Cardiac fibroblast (primary cell): ENCODE measurements around the gene XRCC6.
"Not testable (repeated sequence)": the region's sequence is repeated elsewhere in the genome, so short reads cannot be mapped to it uniquely, and the experiment has no call there.

Experiments used
- DNase-seq, 2 donors: peaks; one replicate each; pipeline versions ENCODE4 v3.0.0 to v3.0.0-alpha.2; 2010; ENCODE audit warnings: low read depth in 2 of 2
- H3K4me3 ChIP-seq, 2 donors: replicated peaks in 1 of 2; 1 replicate in 1 of 2; 2 replicates in 1 of 2; pipeline ENCODE4 v1.5.1; 2011; ENCODE audit warnings: low read depth in 2 of 2, low read length in 2 of 2, mild to moderate bottlenecking in 2 of 2, moderate library complexity in 1 of 2
- CTCF ChIP-seq: IDR thresholded peaks from one replicate; pipeline ENCODE4 v1.5.1; 2011; ENCODE audit warnings: low read depth, mild to moderate bottlenecking, low read length, inconsistent platforms

Gene XRCC6

GRCh38 chr22:41619979-41620588, 1.0 kb upstream of the XRCC6 start:
- no peak for TF ChIP-seq CTCF
- DNase-seq, result peak in 1 of 2 donors; percentile 19

GRCh38 chr22:41620589-41621098, 451 bp upstream of the XRCC6 start, which contains the start of gene DESI1:
DESI1 (minus strand) TSS chr22:41621043; CDS start chr22:41620839, 204 bp downstream.
- no peak for TF ChIP-seq CTCF
- DNase-seq, result peak in 1 of 2 donors; percentile 19
- H3K4me3 ChIP-seq, result peak within 1 kb of the TSS; percentile 96 to 100

More at GRCh38 chr22:41619979-41620588, 1.0 kb upstream of the XRCC6 start:
- peak overlapping the region; percentile 96 to 100 for H3K4me3 ChIP-seq

- TF ChIP-seq CTCF, result no peak
- peak overlapping the region; percentile 96 to 100 for H3K4me3 ChIP-seq
- DNase-seq, result no peak
Measured at GRCh38 chr22:41621911-41622179, 750 bp downstream of the XRCC6 start.

GRCh38 chr22:41625577-41625976, 4.5 kb downstream of the XRCC6 start:
- no peak for DNase-seq
- no peak for TF ChIP-seq CTCF

GRCh38 chr22:41631115-41631514, 10.0 kb downstream of the XRCC6 start:
- DNase-seq, H3K4me3 ChIP-seq: not testable (repeated sequence)

More at GRCh38 chr22:41625577-41625976, 4.5 kb downstream of the XRCC6 start:
- H3K4me3 ChIP-seq, result no peak overlapping the region

GRCh38 chr22:41631615-41632014, 10.5 kb downstream of the XRCC6 start:
- H3K4me3 ChIP-seq, DNase-seq: not testable (repeated sequence)

- H3K4me3 ChIP-seq, DNase-seq: not testable (repeated sequence)
Measured at GRCh38 chr22:41634610-41635009, 13.5 kb downstream of the XRCC6 start.

GRCh38 chr22:41636467-41636866, 15.4 kb downstream of the XRCC6 start:
- peak; percentile 27 to 58 for DNase-seq
- no peak for TF ChIP-seq CTCF

GRCh38 chr22:41637623-41638022, 16.5 kb downstream of the XRCC6 start:
- not testable (repeated sequence) for DNase-seq

More at GRCh38 chr22:41636467-41636866, 15.4 kb downstream of the XRCC6 start:
- no peak overlapping the region for H3K4me3 ChIP-seq

More at GRCh38 chr22:41637623-41638022, 16.5 kb downstream of the XRCC6 start:
- not testable (repeated sequence) for H3K4me3 ChIP-seq
